ENCODE data around the gene ADPGK.

Gene ADPGK

DNA sequence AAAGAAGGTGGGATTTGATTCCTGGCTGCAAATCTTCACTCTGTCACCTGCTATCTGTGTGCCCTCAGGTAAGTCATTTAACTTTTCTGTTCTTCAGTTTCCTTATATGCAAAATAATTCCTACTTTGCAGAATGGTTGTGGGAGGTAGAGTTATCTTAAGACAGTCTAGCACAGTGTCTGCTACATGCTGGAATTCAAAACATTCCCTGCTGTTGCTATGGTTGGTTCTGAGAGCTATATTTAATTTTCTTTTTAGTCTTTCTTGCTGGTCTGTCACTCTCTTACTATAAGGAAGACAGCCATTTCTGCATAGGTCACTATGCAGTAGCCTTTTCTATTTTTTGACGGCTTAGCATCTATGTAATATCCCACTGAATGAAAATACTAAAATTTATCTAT is 4.0 kb upstream of the ADPGK start:
- no peak for DNase-seq

DNA sequence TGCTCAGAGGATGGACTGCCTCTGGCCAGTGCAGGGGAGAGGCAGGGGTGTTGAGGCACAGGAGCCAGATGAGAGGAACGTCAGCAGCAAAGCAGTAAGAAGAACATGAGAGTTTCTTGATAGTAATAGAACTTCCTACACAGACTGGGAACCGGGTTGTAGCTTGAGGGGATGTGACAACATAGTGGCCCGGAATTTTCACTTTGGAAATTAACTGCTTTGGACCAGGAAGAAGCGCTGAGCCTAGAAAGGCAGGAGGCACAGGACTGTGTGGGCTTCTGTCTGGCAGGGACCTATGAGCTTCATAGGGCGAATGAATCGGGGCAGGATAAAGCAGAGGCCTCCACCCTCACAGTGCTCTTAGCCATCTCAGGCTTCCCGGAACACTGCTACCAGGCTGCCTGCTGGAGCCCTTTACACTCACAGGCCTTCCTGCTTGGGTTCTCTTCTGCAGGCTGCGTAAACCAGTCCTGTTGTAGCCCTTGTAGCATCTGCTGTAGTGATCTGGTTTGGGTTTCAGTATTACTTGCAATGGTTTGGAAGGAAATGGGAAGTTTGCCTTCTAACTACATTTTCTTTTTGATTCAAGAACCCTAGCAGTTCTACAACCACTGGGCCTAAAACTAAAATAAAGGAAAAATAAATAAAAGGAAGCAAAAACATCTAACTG is 3.3 kb upstream of the ADPGK start:
- DNase-seq: no peak

DNA sequence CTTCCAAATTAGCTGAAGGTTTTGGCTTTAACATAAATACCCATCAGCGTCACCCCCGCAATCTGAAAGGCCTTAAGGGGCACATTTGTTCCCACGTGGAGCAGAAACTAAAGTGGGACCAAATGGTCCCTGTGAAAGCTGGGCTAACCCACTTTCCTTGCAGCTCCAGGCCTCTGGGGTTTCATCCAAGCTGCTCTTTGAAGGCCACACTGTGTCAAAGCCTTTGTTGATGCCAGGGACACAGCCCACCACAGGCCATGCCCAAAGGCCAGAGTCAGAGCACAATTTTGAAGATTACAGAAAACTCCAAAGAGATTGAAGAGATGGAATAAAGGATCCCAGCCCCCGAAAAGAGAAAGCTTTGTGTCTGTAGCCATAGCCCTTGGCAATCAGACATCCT is 2.7 kb upstream of the ADPGK start:
- DNase-seq: no peak

DNA sequence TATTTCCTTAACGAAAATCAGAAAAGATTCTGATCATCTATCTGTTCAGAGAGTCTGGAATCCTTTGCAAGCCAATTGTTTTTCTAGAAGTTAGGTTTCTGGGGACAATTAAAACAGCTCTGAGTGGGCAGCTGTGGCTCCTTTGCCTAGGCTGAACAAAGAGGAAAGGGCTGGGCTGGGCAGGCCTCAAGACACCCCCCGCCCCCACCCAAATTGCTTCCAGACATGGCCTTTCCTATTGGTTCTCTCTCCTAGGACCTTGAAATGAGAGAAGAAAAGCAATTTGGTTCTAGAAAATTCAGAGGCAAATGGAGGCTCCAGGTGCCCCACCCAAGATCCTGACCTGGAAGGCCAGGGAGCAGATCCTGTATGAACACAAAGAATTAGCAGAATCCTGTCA is 2.3 kb upstream of the ADPGK start:
- no peak for DNase-seq

DNA sequence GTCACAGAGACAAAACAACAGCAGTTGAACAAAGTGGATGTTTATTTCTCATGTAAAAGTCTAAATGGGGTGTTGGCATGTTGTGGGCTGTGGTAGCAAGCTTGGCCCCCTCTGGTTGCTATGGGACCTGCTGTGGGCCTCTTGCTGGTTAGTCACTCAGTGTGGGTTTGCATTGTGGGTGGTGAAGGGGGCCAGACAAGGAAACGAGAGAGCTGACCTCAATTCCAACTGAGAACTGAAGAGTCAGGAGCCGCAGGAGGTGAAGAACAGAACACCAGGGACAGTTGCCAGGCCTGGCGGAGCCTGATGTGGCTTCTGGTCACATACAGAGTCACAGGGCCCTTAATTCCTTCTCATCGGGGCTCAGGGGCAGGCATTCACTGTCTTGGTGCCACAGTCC is 1.9 kb upstream of the ADPGK start:
- no peak for DNase-seq

DNA sequence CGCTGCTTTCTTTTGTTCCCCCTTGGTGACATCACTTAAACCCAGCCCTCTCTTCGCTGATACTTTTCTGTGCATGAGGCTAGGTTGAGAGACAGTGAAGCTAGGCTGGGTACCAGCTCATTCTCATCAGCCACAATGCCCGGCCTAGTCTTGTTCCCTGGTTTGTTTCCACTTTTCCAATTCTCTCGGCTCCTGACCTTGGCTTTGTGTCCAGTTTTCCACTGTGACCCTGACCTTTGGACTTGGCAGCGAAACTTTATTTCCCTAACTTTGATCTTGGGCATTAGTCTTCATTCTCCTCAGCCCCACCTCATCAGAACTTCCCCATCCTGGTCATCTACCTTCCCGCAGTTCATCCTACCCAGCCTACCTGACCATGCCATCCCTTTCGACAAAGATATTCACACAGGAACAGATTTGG is 908 bp upstream of the ADPGK start:
- no peak for DNase-seq

DNA sequence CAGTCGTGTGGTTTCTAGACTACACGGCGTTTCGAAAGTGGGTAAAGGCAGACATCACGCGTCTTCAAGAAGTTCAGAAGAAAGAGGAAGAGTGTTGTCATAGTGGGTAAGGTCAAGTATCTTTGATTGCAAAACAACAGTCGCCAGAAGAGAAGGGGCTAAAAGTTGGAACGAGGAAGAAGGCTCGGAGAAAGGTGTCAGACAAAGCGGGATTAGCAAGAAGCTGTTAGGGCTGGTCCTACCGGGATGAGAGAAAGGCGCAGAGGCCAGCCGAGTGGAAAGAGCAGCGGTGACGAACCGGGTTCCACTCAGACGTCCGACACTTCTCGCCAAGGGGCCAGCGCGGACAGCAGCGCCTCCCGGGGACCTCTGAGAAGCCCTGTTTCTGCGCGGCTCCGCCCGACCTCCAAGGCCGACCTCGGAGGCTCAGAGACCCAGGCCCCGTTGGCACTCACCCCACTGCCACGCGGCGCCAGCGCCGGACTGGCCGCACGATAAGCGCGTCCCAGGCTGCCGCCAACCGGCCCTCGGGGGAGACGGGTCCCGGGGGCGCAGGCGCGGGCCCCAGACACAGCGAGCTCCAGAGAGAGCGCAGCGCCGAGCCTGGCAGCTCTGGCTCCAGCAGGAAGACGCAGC is 436 bp downstream of the ADPGK start:
- DNase-seq: no peak

DNA sequence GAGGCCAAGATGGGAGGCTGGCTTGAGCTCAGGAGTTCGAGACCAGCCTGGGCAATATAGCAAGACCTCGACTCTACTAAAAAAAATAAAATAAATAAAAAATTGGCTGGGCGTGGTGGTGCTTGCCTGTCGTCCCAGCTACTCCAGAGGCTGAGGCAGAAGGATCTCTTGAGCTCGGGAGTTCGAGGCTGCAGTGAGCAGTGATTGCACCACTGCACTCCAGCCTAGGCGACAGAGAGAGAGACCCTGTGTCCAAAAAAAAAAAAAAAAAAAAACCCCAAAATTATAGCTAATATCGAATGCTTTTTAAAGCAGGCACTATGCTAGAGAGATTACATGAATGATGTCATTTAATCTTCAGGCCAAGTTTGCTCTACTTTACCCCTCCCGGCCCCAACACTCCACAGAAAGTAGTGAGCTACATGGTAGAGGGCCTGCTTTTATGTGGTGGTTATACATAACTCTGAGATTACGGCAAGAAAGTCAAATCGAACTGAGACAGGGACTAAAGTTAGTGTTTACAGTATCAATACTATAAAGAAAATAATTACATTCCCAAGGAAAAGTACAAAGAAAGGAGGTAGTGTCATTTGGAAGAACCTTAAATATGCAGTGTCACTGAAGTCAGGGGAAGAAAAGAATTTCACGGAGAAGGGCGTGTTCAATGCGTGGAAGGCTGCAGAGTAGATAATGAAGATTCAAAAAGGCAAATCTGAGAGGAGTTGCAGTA is 1.1 kb downstream of the ADPGK start:
- DNase-seq: no peak

DNA sequence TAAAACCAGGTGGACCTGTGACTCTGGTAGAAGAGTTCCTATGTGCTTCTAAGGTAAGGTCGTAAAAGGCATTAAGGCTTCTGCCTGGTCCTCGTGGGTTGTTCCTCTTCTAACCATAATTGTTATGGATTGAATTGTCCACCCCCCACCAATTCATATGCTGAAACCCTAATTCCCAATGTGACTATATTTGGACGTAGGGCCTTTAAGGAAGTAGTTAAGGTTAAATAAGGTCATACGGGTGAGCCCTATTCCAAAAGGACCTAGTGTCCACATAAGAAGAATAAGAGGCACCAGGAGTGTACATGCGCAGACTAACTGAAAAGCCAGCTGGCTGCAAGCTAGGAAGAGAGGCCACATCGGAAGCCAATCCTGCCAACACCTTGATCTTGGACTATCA is 1.9 kb downstream of the ADPGK start:
- DNase-seq: no peak

DNA sequence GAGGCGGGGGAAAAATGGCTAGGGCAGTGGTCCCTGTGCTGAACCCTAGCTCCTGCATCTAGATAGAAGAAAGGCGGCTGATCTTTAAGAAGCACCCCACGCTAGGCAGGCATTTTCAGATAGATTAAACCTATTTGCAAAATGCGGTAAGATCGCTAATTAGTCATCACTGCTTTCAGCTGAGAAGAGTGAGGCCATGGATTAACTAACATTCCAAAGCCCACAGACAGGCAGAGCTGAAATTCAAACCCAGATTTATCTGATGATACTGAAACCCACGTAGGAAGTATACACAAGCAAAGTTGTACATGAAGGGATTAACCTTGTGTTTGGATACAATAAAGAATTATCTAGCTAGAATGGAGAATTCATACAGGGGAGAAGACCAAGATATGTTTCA is 4.8 kb downstream of the ADPGK start:
- DNase-seq: no peak

DNA sequence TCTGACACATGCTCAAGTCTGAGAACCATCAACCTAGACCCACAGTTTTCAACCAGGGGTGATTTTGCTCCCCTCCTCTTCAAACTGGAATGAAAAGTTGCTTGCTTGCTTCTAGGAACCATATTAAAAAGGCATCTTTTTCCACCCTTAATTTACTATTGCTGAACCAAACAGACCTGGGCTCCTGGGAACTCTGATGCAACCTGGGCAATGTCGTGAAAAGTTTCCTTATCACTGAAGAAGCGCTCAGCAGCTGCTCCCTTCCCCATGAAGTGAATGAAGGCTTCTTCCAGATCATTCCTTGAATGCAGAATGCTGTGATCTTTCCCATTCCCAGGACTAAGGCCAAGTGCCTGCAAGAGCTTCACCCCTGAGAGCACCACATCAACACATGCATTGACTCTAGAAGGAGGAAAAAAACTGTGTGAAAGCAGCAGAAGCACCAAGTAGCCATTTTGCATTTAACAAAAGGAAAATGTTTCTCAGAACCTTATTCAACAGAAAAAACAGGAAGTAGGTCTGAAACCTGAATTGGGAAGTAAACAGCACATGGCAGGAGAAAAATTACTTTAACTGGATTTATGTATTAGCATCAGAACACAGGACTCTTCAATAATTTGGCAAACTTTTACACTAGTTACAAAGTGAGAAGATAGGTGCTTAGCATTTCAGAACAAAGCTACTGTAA is 8.7 kb downstream of the ADPGK start:
- no peak for DNase-seq

DNA sequence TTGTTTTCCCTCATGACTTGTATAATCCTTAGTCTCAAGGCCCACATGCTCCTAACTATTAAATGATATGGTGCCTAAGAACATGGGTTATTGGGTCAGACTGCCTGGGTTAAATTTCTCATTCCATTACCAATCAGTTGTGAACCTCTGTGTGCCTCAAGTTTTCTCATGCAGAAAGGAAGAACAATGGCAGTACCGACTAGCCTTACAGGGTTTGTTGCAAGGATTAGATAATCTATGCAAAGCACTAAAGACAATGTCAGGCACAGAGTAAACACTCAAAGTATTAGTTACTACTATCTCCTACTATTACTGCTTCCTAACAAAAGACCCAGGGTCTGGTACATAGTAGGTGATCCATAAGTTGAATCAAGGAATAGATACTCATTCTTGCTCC is 12.2 kb downstream of the ADPGK start:
- DNase-seq: no peak

DNA sequence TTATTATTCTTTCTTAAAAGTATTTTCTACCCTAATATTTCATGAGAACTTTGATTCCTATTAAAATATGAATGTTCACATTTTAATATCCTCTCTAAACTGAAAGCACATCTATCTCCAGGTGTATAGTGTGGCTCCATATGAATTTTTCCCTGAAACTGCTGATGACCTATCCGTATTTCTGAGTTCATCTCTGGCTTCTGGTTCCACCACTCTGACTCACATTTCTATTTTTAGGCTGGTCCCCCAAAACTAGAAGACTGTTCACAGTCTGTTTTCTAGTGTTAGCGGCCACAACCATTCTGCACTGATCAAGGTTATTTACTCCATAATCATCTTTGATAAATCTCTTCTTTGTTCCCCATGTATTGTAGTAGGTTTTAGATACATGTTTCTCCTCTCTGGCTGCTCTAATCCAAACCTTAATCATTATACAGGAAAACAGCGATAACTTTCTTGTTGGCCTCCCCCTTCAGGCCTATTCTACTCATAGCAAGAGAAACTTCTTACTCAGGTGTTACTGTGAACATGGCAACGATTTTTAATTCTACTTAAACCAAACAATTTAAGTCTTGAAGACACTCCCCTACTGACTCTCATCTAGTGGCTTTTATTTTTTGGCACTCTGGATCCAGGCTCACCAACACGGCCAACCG is 12.8 kb downstream of the ADPGK start:
- no peak for DNase-seq

DNA sequence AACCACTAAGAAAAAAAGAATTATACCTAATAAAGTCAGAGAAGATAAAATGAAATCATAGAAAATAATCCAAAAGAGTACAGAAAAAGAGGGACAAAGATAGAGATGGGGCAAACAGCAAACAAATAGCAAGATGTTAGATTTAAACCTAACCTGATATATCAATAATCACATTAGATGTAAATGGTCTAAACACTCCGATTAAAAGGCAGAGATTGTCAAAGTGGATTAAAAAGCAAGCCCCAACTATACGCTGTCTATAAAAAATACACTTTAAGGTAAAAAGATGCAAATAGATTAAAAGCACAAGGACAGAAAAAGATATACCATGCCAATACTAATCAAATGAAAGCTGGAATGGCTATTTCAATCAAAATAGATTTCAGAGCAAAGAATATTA is 16.8 kb downstream of the ADPGK start:
- no peak for DNase-seq

DNA sequence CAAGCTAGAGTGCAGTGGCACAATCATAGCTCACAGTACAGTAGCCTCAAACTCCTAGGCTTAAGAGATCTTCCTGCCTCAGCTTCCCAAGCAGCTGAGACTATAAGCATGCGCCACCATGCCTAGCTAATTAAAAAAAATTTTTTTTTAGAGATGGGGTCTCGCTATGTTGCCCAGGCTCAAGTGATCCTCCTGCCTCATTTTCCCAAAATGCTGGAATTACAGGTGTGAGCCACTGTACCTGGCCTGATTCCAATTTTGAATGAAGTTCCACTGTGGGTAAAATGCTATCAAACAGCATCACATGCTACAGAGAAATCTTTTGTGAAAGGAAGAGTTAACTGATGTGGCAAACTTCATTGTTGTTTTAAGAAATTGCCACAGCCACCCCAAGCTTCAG is 17.5 kb downstream of the ADPGK start:
- DNase-seq: no peak

DNA sequence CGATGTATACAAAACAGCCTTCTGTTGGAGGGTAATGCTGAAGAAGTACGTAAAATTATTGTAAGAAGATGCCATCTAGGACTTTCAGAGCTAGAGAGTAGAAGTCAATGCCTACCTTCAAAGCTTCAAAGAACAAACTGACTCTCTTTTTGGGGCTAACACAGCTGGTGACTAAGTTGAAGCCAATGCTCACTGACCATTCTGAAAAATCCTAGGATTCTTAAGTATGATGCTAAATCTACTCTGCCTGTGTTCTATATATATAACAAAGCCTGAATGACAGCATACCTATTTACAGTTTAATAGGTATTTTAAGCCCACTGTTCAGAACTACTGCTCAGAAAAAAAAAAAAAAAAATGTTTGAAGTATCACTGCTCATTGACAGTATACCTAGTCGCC is 18.9 kb downstream of the ADPGK start:
- DNase-seq: no peak

DNA sequence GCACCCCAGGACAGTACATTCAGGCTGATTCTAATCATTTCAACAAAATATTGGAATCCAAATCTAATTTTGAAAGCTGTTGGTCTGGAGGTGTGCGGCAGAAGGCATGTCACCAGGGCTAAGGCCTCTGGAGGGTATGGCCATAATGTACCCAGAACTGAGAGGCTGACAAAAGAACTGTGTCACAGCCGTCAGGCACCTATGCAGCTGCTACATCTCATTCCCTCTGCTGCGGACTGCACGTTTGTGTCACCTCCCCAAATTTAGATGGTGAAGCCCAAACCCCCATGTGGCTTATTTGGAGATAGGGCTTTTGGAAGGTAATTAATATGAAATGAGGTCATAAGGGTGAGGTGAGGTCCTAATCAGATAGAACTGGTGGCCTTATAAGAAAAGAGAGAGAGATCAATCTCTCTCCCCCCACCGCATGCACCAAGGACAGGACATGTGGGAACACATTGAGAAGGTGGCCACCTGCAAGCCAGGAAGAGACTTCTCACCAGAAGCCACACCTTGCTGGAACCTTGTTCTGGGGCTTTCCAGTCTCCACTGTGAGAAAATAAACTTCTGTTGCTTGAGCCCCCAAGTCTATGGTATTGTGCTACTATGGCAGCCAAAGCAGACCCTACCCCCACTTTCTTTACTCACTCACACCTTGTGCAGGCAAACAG is 22.8 kb downstream of the ADPGK start:
- DNase-seq: no peak

DNA sequence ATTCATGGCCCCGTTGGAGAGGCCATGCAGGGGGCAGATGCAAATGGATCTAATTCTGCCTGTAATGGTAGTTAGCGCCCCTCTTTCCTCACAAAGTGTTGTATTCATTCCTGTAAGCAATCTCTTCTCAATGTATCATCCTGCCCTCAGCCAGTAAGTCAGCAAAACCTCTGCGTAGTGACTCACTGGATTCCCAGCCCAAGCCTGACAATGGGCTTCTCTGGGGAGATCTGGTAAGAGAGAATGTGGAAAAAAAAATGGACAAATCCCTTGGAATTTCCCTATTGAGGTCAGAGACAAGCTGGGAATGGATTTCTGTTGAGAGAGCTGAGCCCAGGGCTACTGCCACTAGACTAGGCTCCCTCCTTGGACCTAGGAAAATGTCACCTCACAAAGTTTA is 25.4 kb downstream of the ADPGK start:
- no peak for DNase-seq

DNA sequence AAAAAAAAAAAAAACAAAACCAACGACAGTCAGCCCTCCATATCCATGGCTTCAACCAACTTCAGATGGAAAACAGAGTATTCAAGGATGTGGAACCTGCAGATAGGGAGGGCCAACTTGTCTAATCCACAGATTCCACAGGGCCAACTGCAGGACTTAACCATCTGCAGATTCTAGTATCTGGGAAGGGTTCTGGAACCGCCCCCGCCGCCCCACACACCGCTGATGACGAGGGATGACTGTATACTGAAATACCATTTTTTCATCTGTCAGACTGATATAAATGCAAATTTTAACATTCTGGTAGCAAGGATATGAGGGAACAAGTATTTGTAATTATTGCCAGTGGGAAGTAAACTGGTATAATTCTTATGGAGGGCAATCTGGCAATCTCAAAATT is 29.5 kb downstream of the ADPGK start:
- no peak for DNase-seq

DNA sequence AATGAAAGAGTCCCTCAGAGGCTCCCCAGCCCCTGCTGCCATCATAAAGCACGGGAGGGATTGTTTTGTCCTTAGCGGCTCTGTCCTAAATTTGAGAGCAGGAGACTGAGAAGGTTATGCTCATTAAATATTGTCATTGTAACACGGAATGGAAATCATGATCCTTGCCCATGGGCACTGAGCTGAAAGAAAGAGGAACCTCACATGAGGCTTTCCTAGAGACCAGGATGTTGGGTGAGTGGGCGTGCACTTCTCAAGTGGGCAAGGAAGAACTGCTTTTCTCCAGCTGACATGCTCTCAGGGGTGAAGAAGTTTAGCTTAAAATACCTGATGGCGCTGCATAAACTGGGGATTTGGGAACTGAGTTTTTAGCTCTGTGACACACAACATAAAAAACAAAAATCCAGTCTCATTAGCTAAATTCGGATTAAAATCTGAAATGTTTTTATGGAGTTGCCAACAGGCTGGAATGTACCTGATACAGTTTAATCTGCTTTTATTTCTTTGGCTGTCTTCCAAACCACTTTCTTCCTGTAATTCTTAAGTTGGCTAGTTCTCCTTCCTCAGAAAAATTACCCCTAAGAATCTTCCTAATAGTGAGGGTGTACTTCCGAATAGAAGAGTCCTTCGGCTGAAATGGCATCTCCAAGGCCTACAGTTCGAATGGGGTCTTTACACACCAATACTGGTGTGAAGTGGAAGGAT is 31.7 kb downstream of the ADPGK start:
- no peak for DNase-seq

DNA sequence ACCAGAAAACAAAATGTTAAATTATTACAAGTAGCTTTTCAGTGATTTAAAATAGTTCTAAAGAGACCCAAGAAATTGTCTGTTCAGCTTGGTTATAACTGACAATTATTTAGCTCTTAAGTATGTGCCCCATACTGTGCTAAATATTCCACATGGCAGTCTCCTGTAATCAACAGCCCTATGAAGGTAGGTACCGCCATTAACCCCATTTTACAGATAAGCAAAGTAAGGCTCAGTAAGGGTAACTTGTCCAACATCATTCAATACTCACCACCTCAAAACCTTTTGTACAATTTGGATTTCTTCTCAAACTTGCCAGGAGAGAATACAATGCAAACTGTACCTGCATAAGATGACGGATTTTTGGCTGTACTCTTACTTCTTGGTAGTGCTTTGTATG is 33.9 kb downstream of the ADPGK start:
- no peak for DNase-seq

DNA sequence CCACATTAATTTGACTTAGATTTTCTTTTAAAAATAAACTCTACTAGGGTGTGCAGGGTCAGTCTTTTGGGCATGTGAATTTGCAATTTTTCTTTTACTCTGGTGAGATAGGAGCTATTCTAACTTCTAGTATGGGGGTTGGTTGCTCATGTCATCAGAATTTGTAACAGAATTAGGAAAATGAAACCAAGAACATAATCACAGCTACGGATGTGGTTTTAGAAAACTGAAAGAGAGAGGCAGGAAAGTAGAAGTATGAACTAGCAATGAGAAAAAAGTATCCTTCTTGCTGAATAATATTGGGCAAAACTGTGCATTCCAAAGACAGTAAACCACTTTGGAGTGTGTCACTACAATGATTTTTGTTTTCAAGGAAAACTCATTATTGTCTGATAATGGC is 43.3 kb downstream of the ADPGK start:
- DNase-seq: no peak

All from NCI-H1930 (cell line).